ENCODE data around the gene CALR. TPM values are rescaled to one million over a fixed set of nuclear protein-coding genes. Genes with fewer than 3 reads are reported as not detected.
"Not testable (repeated sequence)": the region's sequence is repeated elsewhere in the genome, so short reads cannot be mapped to it uniquely, and the experiment has no call there.

CALR gene
- total RNA-seq, 1 donor from 2014 or later, result 401 TPM

DNA sequence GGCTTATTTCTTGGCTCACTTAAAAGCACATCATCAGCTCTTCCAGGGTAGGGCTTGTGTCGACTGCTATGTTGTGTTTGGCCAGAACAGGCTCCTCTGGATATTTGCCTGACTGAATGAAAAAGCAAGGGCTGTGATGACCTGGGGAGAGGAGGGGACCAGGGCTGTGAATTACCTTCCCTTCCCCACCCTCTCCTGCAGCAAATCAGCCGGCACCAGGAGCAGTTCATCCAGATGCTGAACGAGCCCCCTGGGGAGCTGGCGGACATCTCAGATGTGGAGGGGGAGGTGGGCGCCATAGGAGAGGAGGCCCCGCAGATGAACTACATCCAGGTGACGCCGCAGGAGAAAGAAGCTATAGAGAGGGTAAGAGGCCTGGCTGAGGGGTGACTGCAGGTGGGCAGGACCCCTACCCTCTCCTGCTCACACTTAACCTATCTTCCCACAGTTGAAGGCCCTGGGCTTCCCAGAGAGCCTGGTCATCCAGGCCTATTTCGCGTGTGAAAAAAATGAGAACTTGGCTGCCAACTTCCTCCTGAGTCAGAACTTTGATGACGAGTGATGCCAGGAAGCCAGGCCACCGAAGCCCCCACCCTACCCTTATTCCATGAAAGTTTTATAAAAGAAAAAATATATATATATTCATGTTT is 14.2 kb downstream of the CALR start:
- no peak for DNase-seq

DNA sequence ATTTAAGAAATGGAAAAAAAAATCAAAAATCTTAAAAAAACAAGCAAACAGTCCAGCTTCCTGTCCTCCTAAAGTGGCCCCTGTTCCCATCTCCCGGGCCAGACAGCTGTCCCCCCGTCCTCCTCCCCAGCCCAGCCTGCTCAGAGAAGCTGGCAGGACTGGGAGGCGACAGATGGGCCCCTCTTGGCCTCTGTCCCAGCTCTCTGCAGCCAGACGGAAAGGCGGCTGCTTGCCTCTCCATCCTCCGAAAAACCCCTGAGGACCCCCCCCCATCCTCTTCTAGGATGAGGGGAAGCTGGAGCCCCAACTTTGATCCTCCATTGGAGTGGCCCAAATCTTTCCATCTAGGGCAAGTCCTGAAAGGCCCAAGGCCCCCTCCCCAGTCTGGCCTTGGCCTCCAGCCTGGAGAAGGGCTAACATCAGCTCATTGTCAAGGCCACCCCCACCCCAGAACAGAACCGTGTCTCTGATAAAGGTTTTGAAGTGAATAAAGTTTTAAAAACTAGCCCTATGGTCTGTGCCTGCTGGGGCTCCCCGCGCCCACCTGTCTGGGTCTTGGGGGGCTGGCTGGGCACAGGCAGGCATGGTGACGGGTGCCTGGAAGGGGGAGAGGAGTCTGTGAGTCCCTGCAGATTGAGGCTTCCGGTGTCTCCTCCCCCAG is 14.9 kb downstream of the CALR start:
- DNase-seq, result peak; percentile 39

DNA sequence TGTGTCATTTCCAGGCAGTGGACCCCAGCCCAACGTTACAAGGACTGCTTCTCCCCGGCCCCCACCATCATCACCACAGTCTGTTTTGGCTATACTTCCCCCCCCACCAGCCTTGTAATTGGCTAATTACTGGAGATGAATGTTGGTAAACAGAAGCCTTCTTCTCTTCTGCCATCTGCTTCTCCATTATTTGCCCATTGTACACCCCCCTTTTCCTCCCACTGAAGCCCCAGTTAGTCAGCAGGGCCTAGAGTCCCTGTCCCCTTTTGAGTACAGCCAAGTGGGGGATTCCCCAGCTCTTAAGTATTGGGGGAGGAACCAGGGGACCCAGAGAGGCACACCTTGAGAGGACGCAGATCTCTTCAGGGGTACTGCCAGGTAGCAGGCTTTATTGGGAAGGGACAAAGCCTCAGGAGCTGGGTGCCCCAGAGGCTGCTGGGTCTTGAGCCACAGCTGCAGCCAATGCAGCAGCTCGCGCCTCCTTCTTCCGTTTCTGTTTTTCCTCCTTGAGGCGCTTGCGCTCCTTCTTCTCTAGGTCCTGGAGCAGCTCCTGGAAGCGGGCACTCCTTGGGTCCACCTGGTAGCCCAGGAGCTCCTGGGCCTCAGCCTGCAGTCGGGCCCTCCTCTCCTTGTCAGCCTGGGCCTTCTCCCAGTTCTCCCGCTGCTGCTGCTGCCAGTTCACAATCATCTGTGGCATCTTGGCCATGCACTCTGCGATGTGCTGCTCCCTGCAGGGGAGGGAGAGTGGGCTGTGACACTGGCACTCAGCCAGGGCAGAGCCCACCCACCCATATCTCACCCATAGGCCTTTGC is 15.6 kb downstream of the CALR start:
- no peak for DNase-seq

DNA sequence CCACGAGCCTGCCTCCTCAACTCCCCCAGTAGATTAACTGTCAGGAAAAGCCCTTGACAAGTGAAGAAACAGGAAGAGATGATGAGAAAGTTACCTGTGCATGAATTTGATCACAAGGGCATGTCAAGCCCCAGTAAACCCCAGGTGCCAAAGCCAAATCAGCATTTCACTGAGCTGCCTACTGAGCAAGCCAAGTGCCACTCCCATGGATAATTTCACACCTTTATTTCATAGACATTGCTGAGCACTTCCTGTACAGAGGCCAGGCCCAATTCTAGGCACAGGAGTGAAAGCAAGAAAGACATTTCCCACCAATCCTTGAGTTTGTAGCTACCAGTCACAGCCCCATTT is 16.2 kb downstream of the CALR start:
- no peak for DNase-seq

DNA sequence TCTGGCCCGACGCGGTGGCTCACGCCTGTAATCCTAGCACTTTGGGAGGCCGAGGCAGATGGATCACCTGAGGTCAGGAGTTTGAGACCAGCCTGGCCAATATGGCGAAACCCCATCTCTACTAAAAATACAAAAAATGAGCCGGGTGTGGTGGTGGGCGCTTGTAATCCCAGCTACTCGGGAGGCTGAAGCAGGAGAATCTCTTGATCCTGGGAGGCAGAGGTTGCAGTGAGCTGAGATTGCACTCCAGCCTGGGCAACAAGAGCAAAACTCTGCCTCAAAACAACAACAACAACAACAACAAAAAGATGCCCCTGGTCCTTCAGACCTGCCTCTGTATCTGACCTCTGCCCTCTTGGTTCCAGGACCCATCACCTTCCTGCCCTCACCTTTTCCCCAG is 17.2 kb downstream of the CALR start:
- DNase-seq, result not testable (repeated sequence)

DNA sequence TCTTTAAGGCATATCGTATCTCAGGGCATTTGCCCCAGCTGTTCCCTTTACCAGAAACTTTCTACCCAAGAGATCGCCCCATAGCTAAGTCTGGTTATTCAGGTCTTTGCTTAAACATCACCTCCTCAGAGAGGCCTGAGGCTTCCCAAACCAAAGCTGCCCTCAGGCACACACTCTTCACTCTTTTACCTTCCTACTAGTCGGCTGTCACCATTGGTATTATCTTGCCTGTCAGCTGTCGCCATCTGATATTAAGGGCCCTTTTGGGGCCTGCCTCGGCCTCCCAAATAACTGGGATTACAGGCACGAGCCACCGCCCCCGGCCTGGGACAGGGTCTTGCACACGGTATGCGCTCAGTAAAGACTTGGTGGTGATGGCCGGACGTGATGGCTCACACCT is 17.6 kb downstream of the CALR start:
- no peak for DNase-seq

DNA sequence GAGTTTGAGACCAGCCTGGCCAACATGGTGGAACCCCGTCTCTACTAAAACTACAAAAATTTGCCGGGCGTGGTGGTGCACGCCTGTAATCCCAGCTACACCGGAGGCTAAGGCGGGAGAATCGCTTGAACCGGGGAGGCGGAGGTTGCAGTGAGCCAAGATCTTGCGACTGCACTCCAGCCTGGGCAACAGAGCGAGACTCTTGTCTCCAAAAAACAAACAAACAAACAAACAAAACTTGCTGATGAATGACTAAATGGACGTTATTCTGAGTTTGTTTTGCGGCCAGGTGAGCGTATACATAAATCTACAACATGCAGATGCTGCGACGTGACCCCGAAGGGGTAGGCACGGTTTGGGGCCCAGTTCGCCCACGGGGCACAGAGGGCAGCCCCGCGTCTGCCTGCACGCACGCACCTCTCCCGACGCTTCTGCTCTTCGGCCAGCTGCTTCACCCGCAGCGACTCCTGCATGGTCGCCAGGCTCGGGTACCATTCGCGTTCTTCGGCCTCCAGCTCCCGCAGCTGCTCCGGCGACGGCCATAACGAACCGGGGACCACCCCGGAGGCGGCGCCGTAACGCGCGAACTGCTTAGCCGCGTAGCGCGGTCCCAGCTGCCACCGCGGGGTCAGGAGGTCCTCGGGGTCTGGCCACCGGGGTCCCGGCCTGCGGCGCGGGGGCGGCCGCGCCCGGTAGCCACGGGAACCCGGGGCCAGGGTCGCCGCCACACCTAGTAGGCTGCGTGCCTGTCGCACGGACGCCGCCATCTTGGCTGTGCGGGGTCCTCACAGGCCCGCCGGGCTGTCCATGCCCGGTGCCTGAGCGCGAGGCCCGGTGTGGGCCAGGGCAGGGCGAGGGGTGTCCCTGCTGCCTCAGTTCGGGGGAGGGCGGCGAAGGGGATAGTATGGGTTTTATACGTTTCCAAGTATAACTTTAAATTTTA is 18.3 kb downstream of the CALR start, which contains the start of gene GADD45GIP1:
Gene GADD45GIP1, minus strand, starts transcription at position 778 of the 943 bp plus-strand sequence. Its CDS starts 11 bp downstream, at position 767.
- peak; percentile 77 for DNase-seq

DNA sequence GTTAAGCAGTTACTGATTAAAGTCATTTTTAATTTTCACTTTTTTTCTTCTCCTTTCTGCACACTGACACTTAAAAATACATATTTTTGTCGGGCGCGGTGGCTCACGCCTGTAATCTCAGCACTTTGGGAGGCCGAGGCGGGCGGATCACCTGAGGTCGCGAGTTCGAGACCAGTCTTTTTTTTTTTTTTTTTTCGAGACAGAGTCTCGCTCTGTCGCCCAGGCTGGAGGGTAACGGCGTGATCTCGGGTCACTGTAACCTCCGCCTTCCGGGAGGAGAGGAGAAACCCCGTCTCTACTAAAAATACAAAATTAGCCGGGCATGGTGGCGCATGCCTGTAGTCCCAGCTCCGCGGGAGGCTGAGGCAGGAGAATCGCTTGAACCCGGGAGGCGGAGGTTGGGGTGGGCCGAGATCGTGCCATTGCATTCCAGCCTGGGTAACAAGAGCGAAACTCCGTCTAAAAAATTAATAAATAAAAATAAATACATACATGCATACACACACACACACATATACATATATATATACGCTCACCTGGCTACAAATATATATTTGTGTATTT is 19.1 kb downstream of the CALR start:
- not testable (repeated sequence) for DNase-seq

DNA sequence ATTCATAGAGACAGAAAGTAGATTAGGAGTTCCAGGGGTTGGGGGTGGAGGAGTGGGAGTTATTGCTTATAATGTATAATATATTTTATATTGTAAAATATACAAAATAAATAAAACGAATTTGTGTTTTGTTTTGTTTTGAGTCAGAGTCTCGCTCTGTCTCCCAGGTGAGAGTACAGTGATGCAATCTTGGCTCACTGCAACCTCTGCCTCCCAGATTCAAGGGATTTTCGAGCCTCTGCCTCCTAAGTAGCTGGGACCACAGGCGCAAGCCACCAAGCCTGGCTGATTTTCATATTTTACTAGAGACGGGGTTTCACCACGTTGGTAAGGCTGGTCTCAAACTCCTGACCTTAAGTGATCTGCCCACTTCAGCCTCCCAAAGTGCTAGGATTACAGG is 21.1 kb downstream of the CALR start:
- no peak for DNase-seq

DNA sequence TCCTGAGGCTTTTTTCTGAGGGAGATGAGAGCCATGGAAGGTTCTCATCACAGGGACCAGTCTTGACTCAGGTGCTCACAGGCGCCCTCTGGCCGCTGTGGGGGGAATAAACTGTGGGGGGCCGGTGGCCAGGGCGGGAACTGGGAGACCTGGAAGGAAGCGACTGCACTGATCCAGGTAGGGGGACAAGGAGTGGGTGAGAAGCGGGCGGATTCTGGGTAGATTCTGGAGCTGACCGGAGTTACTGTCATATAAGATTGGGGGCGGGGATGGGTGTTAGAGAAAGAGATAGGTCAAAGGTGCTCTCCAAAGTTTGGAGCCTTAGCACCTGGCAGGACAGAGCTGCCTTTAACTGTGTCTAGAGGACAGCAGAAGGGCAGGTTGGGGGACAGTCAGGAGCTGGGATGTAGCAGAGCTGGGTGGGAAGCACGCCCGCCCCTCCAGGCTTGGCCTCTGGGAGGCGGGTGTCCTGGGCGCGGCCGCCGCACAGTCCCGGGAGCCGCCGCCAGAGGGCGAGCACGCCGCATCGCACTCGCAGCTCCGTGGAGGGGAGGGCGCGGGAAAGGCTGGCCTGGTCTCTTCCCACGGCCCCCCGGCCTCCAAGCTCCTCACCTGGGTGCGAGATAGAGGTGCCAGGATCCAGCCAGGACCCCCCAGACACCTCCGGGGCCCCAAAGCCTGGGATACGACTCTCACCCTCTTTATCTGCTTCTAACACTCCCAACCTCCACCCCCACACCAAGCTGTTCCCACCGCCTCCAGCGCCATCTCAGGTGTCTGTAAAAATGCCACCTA is 26.8 kb downstream of the CALR start:
- peak; percentile 40 for DNase-seq

DNA sequence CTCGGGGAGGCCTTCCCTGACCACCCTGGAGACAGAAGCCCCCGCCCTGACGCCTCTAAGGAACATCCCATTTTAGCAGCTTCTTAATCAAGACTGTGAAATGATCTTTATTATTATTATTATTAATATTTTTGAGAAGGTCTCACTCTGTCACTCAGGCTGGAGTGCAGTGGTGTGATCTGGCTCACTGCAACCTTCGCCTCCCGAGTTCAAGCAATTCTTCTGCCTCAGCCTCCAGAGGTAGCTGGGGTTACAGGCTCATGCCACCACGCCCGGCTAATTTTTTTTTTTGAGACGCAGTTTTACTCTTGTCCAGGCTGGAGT is 27.4 kb downstream of the CALR start:
- no peak for DNase-seq

DNA sequence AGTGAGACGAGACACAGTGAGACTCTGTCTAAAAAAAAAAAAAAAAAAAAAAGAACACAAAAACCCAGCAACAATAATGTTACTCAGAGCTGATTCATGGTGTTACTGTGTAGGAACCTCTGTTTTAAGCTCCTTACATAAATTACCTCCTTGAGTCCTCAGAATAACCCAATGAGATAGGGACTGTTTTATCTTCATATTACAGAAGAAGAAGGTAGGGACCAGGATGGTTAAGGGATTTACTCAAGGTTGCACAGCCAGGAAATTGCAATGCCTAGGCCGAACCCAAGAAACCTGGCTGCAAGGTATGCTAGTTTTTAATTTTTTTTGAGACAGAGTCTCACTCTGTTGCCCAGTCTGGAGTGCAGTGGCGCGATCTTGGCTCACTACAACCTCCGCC is 29.5 kb downstream of the CALR start:
- DNase-seq, result no peak

DNA sequence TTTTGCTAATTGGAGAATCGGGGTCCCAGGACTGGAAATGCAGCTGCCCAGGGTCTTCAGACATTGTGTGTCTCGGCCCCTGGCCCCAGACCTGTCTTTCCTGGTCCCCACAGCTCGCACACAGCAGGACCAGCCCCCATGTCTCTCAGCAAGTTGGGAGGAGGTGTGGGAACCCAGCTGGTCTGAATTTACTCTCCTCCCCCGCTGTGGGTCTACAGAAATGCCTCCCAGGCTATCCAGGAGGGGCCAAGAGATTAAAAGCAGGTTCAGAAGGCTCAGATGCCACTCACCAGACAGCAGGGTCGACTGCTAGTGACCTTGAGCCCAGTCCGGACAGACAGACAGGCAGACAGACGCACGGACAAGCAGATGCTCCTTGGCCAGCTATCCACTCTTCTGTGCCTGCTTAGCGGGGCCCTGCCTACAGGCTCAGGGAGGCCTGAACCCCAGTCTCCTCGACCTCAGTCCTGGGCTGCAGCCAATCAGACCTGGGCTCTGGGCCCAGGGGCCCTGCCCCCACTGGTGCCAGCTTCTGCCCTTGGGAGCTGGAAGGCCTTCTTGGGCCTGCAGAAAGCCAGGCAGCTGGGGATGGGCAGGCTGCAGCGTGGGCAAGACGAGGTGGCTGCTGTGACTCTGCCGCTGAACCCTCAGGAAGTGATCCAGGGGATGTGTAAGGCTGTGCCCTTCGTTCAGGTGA is 31.0 kb downstream of the CALR start, which contains the start of gene DAND5:
Gene DAND5, plus strand, starts transcription at position 285 of the 697 bp plus-strand sequence. Its CDS starts 85 bp downstream, at position 370.
- DNase-seq, result no peak

DNA sequence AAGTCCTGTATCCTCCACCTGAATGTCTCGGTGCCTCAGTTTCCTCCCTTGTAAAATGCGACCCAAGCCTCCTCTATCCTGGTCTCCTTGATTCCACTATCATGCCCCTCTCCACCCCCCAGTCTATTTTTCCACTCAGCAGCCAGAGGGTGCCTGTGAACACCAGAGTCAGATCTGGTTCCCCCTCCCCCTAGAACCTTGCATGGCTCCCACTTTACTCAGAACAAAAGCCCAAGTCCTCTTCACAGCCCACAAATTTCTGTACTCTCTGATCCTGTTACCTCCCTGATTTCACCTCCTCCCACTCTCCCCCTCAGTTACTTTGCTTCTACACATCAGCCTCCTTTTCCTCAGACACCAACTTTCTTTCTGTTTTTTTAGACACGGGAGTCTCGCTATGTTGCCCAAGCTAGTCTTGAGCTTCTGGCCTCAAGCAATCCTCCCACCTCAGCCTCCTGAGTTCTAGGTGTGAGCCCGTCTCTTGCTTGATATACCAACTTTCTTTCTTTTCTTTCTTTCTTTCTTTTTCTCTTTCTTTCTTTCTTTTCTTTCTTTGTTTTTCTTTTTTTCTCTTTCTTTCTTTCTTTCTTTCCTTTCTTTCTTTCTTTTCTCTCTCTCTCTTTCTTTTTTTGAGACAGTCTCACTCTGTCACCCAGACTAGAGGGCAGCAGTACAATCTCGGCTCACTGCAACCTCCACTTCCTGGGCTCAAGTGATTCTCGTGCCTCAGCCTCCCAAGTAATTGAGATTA is 31.8 kb downstream of the CALR start:
- DNase-seq, result no peak

DNA sequence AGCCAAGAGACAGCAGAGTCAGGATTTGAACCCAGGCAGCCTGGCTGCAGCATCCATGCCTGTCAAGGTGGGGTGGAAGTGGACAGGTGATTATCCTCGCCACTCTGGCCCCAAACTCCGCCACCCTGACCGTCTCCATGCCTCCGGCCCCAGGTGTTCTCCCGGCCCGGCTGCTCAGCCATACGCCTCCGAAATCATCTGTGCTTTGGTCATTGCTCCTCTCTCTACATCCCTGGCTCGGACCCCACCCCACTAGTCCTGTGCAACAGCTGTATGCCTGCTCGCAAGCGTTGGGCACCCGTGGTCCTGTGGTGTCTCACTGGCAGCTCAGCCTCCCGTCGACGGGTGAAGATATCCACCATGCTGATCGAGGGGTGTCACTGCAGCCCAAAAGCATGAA is 34.8 kb downstream of the CALR start:
- no peak for DNase-seq

DNA sequence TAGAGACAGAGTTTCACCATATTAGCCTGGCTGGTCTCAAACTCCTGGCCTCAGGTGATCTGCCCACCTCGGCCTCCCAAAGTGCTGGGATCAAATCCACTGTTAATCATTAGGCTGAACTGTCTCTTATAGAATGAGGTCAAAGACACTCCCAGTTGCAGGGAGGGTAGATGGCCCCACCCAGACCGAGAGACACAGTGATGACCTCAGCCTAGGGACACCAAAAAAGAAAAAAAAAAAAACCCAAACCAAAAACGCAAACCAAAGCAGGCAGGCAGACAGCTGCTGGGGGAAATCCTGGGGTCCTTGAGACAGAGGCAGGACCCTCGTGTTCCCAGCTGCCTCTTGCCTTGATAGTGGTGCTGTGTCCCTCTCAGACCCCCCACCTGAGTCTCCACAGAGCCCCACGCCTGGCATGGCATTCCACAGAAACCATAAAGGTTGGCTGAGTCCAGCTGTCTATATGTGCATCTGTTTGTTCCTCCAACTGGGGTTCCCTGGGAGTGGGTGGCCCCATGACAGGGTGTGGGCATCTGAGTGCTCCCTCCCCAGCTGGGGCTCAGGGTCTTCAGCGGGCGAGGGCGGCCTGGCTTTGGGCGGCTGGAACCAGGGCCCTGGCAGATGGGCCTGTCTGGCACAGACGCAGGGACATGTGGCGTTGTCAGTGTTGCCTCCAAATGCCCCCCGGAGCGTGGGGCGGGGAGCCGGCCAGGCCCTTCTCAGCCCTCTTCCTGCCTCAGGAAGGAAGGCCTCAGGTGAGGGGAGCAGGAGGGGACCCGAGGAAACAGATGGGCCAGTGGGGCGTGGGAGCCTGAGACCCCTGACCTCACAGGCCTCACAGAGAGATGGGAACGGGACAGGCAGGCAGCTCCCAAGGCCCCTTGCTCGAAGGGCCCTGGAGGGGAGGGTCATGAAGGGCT is 36.2 kb downstream of the CALR start:
- DNase-seq, result no peak

DNA sequence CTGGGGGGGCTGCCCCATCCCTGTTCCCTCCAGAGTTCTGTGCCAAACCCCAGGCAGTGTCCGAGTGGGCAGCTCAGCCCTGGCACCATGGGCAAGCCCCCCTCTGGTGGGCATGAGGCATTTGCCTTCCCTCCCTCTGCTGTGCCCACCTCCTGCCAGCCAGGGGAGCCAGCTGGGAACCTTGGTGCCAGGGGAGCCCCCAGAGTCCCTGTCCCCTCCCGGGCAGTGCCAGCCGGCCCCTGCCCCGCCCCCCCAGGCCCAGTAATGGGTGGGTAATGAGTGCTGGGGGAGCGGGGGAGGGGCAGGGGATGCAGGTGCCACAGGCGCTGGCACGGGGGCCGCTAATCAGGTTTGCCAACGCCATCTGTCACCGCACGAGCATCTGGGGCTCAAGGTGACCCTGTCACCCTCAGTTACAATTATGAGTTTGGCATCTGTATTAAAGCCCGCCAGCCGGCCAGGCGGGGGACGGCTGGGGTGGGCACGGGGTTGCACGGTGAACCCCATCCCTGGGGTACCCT is 36.9 kb downstream of the CALR start:
- no peak for DNase-seq

DNA sequence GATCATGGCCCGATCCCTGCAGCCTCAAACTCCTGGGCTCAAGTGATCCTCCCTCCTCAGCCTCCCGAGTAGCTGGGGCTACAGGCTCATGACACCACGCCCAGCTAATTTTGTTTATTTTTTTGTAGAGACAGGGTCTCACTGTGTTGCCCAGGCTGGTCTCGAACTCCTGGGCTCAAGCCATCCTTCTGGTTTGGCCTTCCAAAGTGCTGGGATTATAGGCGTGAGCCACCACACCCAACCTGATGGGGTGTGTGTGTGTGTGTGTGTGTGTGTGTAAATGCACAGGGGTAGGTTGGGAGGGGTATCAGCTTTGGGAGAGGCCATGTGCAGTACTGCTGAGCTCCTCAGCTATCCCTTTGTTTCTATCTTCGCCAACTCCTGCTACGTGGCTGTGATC is 37.7 kb downstream of the CALR start:
- DNase-seq, result not testable (repeated sequence)

Data from skin of body (tissue), 2 donors.